Immature natural killer cell (primary cell): Measurements from ENCODE around the gene RARS1. TPM values are rescaled to one million over a fixed set of nuclear protein-coding genes. Genes with fewer than 3 reads are reported as not detected.

ENCODE experiments used
- DNase-seq, 3 donors: peaks; one replicate each; pipeline ENCODE4 v3.0.0; 2022; ENCODE audit warnings: mixed read lengths in 1 of 3
- H3K27ac Mint-ChIP-seq, 6 donors: one replicate each; pipeline ENCODE4 v1.8.0; 2020; ENCODE audit warnings: mixed read lengths in 6 of 6, mild to moderate bottlenecking in 5 of 6, inconsistent platforms in 4 of 6, moderate library complexity in 3 of 6
- H3K27me3 Mint-ChIP-seq, 3 donors: one replicate each; pipeline ENCODE4 v1.8.0; 2020 to 2021; ENCODE audit warnings: low read depth in 3 of 3, mild to moderate bottlenecking in 3 of 3, mixed read lengths in 3 of 3, moderate library complexity in 3 of 3, inconsistent platforms in 1 of 3
- H3K36me3 Mint-ChIP-seq, 3 donors: one replicate each; pipeline ENCODE4 v1.8.0; 2020; ENCODE audit warnings: mixed read lengths in 3 of 3, inconsistent platforms in 2 of 3, mild to moderate bottlenecking in 2 of 3
- H3K4me1 Mint-ChIP-seq, 2 donors: one replicate each; pipeline ENCODE4 v1.8.0; 2020; ENCODE audit warnings: inconsistent platforms in 2 of 2, mild to moderate bottlenecking in 2 of 2, mixed read lengths in 2 of 2, moderate library complexity in 1 of 2
- H3K4me3 Mint-ChIP-seq, 5 donors: one replicate each; pipeline ENCODE4 v1.8.0; 2020; ENCODE audit warnings: mild to moderate bottlenecking in 5 of 5, mixed read lengths in 5 of 5, inconsistent platforms in 3 of 5, moderate library complexity in 3 of 5
- H3K9me3 Mint-ChIP-seq, 6 donors: one replicate each; pipeline ENCODE4 v1.8.0; 2020; ENCODE audit warnings: mild to moderate bottlenecking in 6 of 6, mixed read lengths in 6 of 6, inconsistent platforms in 4 of 6, moderate library complexity in 3 of 6
- polyA plus RNA-seq, 3 donors: library from polyadenylated mRNA; unstranded; fragments of 300-500 nt; fragmentation: Illumina TruSeq; gene quantifications; one replicate each; pipeline ENCODE4 v1.2.3, GENCODE V29; 2021

RARS1 gene
- polyA plus RNA-seq, result 10 to 100 TPM in 2 of 3 donors, 1 to 10 TPM in 1; 9.7 to 18.8 (median 16.9) TPM

DNA sequence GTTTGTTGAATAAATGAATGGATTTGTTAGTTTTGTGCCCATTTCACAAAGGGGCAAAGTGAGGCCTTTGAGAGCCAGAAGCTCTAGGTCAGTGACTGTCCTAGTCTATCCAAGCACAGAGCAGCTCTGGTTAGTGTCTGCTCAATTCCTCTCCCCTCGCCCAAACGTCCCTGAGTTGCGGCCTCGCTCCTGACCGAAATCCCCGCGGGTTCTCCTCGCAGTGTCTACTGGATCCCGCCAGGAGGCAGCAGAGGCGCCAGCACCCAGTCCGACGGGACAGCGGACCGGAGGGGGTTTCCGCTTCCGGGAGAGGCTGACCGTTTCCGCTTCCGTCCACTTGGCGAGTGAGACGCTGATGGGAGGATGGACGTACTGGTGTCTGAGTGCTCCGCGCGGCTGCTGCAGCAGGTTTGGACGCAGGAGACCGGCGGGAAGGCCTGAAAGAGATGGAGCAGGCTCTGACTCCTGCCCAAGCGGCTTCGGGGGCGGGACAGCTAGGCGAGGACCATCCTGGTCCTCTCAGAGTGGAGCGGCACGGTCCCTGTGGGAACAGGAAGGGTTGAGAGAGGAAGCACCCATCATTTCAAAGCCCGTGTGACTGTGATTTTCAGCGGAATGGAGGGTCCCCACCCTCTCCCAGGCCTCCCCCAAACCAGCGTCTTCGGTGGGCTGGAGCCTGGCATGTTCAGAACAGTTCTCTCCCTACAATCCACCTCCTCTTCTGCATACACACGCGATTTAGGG, at the start of gene RARS1:
Gene RARS1 (plus strand): TSS at position 336 of the 744 bp plus-strand sequence. CDS start 28 bp downstream, at position 364.
- H3K36me3 Mint-ChIP-seq, result peaks cover 9 to 18% (median 13%) of the 10 kb centered on the region in 3 donors
- peaks cover 5 to 6% (median 5%) of the 10 kb centered on the region in 3 donors for H3K27me3 Mint-ChIP-seq
- peak; percentile 83 to 88 (median 85) for DNase-seq
- H3K27ac Mint-ChIP-seq, result peak within 1 kb of the TSS; percentile 87 to 97 (median 92)
- H3K4me1 Mint-ChIP-seq, result peaks cover 28 to 47% of the 10 kb centered on the region in 2 donors
- H3K4me3 Mint-ChIP-seq, result peak within 1 kb of the TSS; percentile 99 to 100 (median 100)
- H3K9me3 Mint-ChIP-seq, result no peaks in the 10 kb centered on the region

DNA sequence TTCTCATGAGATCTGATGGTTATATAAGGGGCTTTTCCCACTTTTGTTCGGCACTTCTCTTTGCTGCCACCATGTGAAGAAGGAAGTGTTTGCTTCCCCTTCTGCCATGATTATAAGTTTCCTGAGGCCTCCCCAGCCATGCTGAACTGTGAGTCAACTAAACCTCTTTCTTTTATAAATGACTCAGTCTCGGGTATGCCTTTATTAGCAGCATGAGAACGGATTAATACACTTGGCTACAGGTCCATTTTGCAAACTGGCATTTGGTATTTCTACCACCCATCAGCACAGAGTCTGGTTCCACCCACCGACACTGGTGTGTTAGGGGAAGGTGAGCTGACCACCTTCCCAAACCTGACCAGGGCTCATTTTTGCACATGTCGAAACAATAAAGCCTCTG, 47.9 kb upstream of the RARS1 start:
- peaks cover 4 to 9% (median 8%) of the 10 kb centered on the region in 3 donors for H3K27me3 Mint-ChIP-seq
- no peak overlapping the region for H3K4me3 Mint-ChIP-seq
- no peaks in the 10 kb centered on the region for H3K9me3 Mint-ChIP-seq
- no peak overlapping the region for H3K27ac Mint-ChIP-seq
- no peaks in the 10 kb centered on the region for H3K36me3 Mint-ChIP-seq
- no peak for DNase-seq
- H3K4me1 Mint-ChIP-seq, result no peaks in the 10 kb centered on the region

GRCh38 chr5:168443533-168443932, 42.7 kb upstream of the RARS1 start:
- no peak overlapping the region for H3K4me3 Mint-ChIP-seq
- H3K9me3 Mint-ChIP-seq, result no peaks in the 10 kb centered on the region
- no peak for DNase-seq
- H3K4me1 Mint-ChIP-seq, result no peaks in the 10 kb centered on the region
- peaks cover 3 to 4% (median 3%) of the 10 kb centered on the region in 3 donors for H3K27me3 Mint-ChIP-seq
- no peaks in the 10 kb centered on the region for H3K36me3 Mint-ChIP-seq
- no peak overlapping the region for H3K27ac Mint-ChIP-seq

DNA sequence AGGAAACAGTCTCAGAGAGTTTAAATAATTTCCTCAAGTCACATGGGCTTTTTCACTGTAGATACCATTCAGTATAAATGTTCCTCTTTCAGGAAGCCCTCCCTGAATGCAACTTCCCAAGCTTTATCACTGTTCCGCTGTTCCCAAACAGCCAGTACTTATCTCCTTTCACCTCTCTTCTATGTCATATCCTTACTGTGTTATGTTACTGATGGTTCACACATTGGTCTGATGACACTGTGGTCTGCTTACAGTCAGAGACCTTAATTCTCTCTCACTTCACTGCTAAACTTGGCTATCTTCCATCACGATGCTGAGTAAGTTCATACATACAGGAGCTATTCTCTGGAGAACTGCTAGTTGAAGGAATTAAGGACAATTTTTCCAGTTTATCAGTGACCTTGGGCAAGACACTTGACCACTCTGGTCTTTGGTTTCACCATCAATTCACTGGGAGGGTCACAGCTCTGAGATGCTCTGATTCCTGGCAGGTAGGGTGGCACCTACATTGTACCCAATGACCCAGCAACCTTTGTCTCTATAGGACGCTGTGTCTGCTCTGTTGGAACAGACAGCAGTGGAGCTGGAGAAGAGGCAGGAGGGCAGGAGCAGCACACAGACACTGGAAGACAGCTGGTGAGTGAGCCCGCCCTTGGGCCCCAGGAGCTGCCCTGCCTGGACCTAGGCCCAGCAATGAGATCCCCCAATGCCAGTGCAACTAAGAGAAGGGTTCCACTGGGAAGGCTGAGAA, 42.1 kb upstream of the RARS1 start:
- H3K27me3 Mint-ChIP-seq, result peaks cover 3 to 4% (median 3%) of the 10 kb centered on the region in 3 donors
- no peak overlapping the region for H3K4me3 Mint-ChIP-seq
- H3K4me1 Mint-ChIP-seq, result no peaks in the 10 kb centered on the region
- H3K27ac Mint-ChIP-seq, result no peak overlapping the region
- DNase-seq, result no peak
- no peaks in the 10 kb centered on the region for H3K9me3 Mint-ChIP-seq
- no peaks in the 10 kb centered on the region for H3K36me3 Mint-ChIP-seq

DNA sequence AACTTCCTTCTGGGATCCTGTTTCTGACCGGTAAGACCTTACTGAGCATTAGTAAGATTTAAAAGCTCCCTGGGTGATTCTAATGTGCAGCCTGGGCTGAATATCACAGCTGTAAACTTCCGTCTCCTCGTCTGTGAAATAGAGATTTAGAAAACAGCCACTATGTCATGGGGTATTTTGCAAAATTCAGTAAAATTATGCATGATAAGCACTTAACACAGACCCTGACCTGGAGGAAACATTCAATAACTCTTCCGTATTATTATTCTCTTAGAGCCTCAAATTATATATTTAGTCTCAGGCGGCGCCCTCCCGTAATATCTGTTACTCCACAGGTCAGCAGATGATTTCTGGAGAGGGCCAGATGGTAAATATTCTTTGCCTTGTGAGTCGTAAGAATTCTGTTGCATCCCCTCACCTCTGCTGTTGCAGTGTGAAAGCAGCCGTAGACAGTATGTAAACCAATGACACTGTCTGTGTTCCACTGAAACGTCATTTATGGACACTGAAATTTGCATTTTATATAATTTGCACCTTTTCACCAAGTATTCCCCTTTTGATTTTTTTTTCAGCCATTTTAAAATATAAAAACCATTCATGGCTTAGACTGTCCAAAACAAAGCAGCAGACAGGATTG, 39.2 kb upstream of the RARS1 start:
- Mint-ChIP-seq H3K4me1 (no peaks in the 10 kb centered on the region), H3K9me3 (no peaks in the 10 kb centered on the region), H3K4me3 (no peak overlapping the region), H3K36me3 (no peaks in the 10 kb centered on the region), H3K27ac (no peak overlapping the region), H3K27me3 (peaks cover 0 to 4% (median 3%) of the 10 kb centered on the region in 3 donors)
- no peak for DNase-seq

GRCh38 chr5:168447808-168448207, 38.5 kb upstream of the RARS1 start:
- Mint-ChIP-seq H3K36me3 (no peaks in the 10 kb centered on the region), H3K4me1 (no peaks in the 10 kb centered on the region), H3K9me3 (no peaks in the 10 kb centered on the region), H3K27me3 (peaks cover 0 to 4% (median 3%) of the 10 kb centered on the region in 3 donors), H3K27ac (no peak overlapping the region), H3K4me3 (no peak overlapping the region)
- no peak for DNase-seq

DNA sequence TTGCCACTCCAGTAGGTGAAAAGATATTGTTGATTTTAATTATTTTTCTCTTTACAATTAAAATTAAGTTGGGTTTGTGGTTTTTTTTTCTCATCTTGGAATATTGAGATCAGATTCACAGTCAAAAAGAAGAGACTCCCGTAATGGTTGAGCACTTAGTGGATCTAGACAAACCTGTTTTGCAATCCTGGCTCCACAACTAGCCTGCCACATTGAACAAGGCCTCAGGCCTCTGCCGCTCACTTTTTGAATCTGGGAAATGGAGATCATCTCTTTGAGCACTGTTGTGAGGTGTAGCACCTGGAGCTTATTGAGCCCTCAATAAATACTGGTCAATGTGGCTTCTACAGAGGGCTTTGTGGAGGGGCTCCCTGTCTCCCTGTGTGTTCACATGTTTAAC, 37.1 kb upstream of the RARS1 start:
- Mint-ChIP-seq H3K27ac (no peak overlapping the region), H3K9me3 (no peaks in the 10 kb centered on the region), H3K4me3 (no peak overlapping the region), H3K4me1 (no peaks in the 10 kb centered on the region), H3K36me3 (no peaks in the 10 kb centered on the region), H3K27me3 (peaks cover 0 to 3% (median 2%) of the 10 kb centered on the region in 3 donors)
- no peak for DNase-seq

DNA sequence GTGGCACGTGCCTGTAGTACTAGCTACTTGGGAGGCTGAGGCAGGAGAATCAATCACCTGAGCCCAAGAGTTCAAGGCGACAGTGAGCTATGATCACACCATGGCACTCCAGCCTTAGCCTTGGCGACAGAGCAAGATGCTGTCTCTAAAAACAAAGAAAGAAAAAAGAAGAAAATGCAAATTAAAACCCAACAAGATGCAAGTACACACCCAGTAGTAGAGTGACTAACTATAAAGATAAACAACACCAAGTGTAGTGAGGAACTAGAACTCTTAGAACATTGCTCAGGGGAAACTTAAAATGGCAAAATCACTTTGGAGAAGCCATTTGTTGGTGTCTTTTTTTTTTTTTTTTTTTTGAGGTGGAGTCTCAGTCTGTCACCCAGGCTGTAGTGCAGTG, 34.7 kb upstream of the RARS1 start:
- Mint-ChIP-seq H3K4me3 (no peak overlapping the region), H3K27ac (no peak overlapping the region), H3K36me3 (no peaks in the 10 kb centered on the region), H3K4me1 (no peaks in the 10 kb centered on the region), H3K9me3 (no peaks in the 10 kb centered on the region), H3K27me3 (peaks cover 0 to 2% (median 0%) of the 10 kb centered on the region in 3 donors)
- DNase-seq, result no peak

GRCh38 chr5:168455201-168455600, 31.1 kb upstream of the RARS1 start:
- H3K36me3 Mint-ChIP-seq, result no peaks in the 10 kb centered on the region
- DNase-seq, result no peak
- no peak overlapping the region for H3K4me3 Mint-ChIP-seq
- no peaks in the 10 kb centered on the region for H3K9me3 Mint-ChIP-seq
- no peaks in the 10 kb centered on the region for H3K4me1 Mint-ChIP-seq
- no peak overlapping the region for H3K27ac Mint-ChIP-seq
- H3K27me3 Mint-ChIP-seq, result no peaks in the 10 kb centered on the region

DNA sequence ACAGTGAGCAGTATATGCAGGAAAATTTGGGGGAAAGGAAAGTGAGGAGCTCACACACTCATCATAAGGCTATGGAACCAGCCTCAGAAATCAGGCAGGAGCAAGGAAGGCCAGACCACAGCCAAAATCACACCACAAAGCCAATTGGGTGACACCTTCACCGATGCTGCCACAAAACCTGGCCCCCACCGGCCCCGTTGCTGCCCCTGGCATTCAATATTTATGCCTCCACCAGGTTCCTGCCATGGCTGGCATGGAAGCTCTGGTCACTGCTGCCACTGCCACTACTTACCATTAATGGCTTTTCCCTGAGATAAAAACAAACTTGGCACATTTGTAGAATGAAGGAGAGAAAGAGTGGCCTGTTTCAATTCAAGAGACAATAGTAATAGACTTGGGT, 28.7 kb upstream of the RARS1 start:
- no peaks in the 10 kb centered on the region for H3K36me3 Mint-ChIP-seq
- H3K27ac Mint-ChIP-seq, result no peak overlapping the region
- no peaks in the 10 kb centered on the region for H3K9me3 Mint-ChIP-seq
- no peak for DNase-seq
- H3K4me1 Mint-ChIP-seq, result no peaks in the 10 kb centered on the region
- H3K27me3 Mint-ChIP-seq, result peaks cover 0 to 1% (median 0%) of the 10 kb centered on the region in 3 donors
- H3K4me3 Mint-ChIP-seq, result no peak overlapping the region

GRCh38 chr5:168460606-168461005, 25.7 kb upstream of the RARS1 start:
- Mint-ChIP-seq H3K4me1 (no peaks in the 10 kb centered on the region), H3K27me3 (peaks cover 0 to 3% (median 0%) of the 10 kb centered on the region in 3 donors), H3K4me3 (no peak overlapping the region), H3K27ac (no peak overlapping the region), H3K9me3 (no peaks in the 10 kb centered on the region), H3K36me3 (no peaks in the 10 kb centered on the region)
- DNase-seq, result no peak

GRCh38 chr5:168463081-168463480, 23.2 kb upstream of the RARS1 start:
- Mint-ChIP-seq H3K4me3 (no peak overlapping the region), H3K27me3 (peaks cover 0 to 3% (median 0%) of the 10 kb centered on the region in 3 donors), H3K27ac (no peak overlapping the region), H3K4me1 (no peaks in the 10 kb centered on the region), H3K36me3 (no peaks in the 10 kb centered on the region), H3K9me3 (no peaks in the 10 kb centered on the region)
- no peak for DNase-seq

DNA sequence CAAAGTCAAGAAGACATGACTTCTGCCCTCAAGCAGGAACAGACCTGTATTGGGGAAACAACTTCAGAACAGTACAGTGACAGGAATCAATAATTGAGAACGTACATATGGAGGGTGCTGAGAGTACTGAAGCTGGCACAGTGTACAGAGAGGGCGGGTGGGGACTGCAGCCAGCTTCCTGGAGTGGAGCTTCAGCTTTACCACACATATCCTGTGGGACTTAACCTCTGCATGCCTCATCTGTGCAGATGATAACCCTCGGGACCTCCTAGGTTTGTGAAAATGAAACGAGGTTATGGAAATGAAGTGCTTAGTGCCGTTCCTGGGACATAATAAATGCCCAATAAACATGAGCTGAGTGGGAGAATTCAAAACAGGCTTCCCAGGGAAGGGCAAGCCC, 22.1 kb upstream of the RARS1 start:
- no peaks in the 10 kb centered on the region for H3K9me3 Mint-ChIP-seq
- DNase-seq, result no peak
- no peak overlapping the region for H3K27ac Mint-ChIP-seq
- peaks cover 0 to 3% (median 0%) of the 10 kb centered on the region in 3 donors for H3K27me3 Mint-ChIP-seq
- no peak overlapping the region for H3K4me3 Mint-ChIP-seq
- H3K4me1 Mint-ChIP-seq, result no peaks in the 10 kb centered on the region
- H3K36me3 Mint-ChIP-seq, result no peaks in the 10 kb centered on the region

- Mint-ChIP-seq H3K9me3 (no peaks in the 10 kb centered on the region), H3K36me3 (no peaks in the 10 kb centered on the region), H3K27ac (no peak overlapping the region), H3K4me1 (no peaks in the 10 kb centered on the region), H3K4me3 (no peak overlapping the region), H3K27me3 (peaks cover 0 to 3% (median 0%) of the 10 kb centered on the region in 3 donors)
- DNase-seq, result no peak
These were observed 21.6 kb upstream of the RARS1 start for GRCh38 chr5:168464641-168465040.
